HG02763 (cell line): ENCODE measurements around the gene MAP3K14.

ENCODE experiments used
- ATAC-seq: cut with Tn5 transposase; IDR thresholded peaks from one replicate; pipeline ENCODE4 v1.9.1; 2021; ENCODE audit warnings: mild to moderate bottlenecking, moderate library complexity; ENCODE audit not compliant: unreplicated experiment

MAP3K14 gene

GRCh38 chr17:45284176-45285140 lies 32.4 kb downstream of the MAP3K14 start:
- no peak for ATAC-seq

DNA sequence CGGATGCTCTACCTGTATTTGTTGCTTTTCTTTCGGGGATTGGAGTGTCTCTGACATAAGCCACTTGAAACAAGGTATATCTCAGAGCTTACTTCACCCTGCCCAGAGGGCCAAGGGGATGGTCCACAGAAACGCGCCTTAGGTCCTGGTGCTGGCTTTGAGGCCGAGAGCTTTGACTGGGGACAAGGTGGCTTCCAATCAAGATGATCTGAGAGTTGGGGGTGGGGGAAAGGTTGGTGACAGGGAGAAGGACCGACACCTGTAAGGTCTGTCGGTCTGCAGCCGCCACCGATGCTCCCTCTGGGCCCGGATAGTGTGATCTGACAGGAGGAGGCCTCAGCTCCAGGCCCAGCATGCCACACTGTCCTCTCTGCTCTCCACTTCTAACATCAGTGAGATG lies 33.1 kb downstream of the MAP3K14 start:
- no peak for ATAC-seq

DNA sequence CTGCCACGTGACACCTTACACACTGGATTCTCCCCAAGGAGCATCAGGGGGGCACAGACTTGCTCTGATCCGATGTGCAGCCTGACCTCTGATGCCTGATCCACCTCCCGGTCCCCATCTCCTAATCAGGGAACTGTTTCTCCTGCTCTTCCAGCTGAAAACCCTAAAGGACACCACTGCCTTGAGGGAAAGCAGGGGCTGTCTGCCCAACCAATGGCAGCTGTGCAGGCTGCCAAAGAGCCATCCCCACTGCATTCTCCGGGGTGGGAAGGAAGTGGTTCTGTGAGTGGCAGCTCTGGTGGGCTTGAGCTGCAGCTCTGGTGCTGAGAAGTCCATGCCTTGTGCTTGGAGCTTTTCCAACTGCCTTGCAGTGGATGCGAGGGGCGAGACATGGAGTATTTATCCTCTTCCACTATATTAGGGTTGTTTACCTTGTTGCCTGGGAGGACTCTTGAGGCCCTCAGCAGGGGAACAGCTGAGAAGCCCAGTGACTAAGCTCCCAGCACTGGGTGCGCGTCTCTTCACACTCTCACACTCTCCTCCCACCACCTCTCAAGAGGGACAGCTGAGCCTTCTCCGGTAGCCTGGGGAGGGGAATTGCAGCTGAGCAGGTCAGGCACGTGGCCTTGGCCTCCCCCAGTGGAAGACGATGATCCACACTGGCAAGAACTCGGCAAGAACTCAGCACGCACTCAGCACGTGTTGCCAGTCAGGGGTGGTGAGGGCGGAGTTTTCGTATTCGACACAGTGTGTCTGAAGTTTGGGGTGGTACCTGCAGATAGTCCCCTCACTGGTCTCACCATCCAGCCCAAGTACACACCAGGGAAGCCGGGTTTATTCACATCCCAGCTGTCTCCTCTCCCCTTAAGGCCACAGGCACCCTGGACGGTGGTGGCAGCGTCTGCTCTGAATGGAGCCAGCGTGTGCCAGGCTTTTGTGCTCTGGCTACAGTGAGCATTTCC lies 33.9 kb downstream of the MAP3K14 start:
- no peak for ATAC-seq

GRCh38 chr17:45279898-45280297 lies 36.9 kb downstream of the MAP3K14 start:
- no peak for ATAC-seq

DNA sequence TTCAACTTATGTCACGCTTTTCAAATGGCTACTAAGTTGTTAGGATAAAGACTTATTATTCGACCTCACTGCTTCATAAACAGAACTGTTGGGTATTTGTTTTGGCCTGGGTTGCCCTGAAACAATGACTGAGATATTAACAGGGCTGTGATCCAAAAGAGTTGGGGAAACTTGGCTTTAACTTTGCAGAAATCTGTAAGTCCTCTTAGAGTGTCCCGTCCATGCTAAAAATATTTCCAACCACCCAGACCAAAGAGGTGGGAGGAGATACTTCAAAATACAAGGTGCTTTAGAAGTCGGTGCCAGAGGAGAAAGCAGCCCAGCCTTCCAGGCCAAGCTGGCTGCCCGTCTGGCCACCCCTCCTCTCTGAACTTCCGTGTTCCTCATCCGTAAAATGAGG lies 38.8 kb downstream of the MAP3K14 start:
- ATAC-seq: no peak

- no peak for ATAC-seq
These were observed 39.5 kb downstream of the MAP3K14 start for GRCh38 chr17:45277216-45277849.

DNA sequence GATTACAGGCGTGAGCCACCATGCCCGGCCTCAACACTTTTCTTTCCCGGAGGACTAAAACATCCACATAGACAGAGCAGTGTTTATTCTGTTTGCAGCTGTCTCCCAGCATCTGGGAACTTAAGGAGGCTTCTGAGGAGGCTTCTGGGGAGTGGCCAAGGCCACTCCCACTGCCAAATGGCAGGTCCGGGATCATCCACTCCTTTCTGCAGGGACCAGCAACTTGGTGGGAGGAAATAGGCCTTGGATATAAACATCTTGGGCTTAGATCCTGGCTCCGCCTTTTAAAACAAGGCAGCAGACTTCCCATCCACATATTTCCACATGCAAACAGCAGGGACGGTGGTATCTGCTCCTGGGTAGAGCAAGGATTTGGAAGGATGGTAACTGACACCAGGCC lies 40.8 kb downstream of the MAP3K14 start:
- no peak for ATAC-seq

DNA sequence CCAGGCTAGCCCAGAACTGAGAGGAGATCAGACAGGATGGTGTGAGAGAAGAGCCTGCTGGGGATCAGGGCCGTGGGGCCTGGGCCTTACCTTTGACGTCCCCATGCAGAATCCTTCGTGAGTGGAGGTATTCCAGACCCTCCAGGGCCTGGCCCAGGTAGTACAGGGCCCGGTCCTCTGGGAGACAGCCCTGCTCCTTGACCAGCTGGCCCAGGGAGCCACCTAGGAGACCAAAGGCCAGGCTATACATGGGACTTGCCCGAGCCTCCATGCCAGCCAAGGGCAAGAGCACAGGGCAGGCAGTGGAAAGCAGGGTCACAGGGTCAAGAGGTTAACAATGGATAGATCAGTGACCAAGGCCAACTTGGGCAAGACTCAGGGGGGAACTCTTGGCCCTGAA lies 42.8 kb downstream of the MAP3K14 start:
- ATAC-seq: no peak

DNA sequence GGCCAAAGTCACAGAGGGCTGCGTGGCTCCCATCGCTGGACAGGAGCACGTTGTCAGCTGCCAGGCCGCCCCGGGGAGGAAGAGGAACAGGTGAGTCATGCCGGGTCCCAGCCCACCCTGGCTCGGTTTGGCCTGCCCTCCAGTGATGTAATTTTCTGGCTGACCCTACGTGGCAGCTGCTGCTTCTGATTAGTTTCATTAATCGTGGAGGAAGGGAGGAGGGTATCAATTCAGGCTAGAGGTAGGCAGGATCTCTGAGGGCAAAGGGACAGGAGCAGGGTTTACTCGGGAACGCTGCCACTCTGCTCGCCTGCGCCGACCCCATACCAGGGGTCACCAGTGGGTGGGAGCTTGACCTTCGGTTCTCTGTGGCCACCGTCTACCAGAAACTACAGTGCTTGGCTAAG lies 43.3 kb downstream of the MAP3K14 start:
- no peak for ATAC-seq

DNA sequence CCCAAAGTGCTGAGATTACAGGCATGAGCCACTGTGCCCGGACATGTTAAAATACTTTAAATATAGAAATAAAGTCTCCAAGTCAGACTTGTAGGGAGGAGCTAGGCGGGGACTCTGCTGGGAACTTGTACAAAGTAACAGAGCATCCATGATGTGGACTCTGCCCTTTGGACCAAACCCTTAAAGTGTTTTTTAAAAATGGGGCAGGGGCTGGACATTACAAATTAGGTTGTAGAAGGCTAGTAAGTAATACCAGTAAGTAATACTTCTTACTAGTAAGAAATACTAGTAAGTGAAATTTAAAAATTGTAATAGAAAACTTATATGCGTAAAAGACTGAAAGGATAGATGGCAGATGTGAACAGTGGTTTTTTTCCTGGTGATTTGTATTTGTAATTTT lies 45.2 kb downstream of the MAP3K14 start:
- no peak for ATAC-seq

DNA sequence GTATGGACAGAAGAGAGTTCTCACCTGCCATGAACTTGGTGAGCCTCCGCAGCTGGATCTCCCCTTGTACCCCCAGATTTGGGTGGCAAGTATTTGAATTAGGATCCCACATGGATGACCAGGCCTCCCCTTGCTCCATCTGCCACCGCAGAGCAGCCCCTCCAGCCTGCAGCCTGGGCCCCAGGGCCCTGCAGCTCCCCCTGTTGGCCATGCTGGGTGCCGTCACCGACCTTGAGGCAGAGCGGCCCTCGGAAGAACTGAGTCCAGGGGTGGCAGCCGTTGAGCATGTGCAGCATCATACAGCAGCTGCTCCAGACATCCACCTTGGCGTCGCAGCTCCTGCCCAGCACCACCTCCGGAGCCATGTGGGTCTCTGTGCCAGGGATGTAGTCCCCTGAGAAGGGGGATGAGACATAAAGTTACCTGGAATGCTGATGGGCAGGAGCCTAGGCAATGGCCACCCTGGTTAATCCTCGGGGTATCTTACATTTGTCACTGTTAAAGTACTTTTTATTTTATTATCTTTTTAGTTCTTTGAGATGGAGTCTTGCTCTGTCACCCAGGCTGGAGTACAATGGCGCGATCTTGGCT lies 45.9 kb downstream of the MAP3K14 start:
- ATAC-seq: no peak

DNA sequence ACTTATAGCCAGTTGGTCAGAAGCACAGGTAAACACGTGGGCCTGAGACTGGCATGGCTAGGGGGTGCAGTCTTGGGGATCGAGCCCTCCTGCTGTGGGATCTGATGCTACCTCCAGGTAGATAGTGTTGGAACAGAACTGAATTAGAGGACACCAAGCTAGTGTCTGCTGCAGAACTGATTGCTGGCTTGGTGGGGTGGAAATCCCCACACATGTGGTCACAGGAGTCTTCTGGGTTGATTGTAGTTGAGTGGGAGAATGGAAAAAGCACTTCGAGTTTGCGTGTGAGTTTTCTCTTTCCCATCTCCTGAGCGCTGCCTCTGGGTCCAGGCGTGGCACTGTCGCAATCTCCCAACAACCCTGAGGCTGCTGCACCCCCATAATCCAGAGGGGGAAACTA lies 46.9 kb downstream of the MAP3K14 start:
- ATAC-seq: no peak

GRCh38 chr17:45267436-45268055 lies 49.3 kb downstream of the MAP3K14 start:
- ATAC-seq: no peak

- no peak for ATAC-seq
These were observed 50.4 kb downstream of the MAP3K14 start for GRCh38 chr17:45266372-45266926.

- ATAC-seq: no peak
These were observed 51.0 kb downstream of the MAP3K14 start for GRCh38 chr17:45265821-45266220.

- no peak for ATAC-seq
These were observed 51.8 kb downstream of the MAP3K14 start for GRCh38 chr17:45264988-45265387.

GRCh38 chr17:45264430-45264829 lies 52.4 kb downstream of the MAP3K14 start:
- ATAC-seq: no peak

DNA sequence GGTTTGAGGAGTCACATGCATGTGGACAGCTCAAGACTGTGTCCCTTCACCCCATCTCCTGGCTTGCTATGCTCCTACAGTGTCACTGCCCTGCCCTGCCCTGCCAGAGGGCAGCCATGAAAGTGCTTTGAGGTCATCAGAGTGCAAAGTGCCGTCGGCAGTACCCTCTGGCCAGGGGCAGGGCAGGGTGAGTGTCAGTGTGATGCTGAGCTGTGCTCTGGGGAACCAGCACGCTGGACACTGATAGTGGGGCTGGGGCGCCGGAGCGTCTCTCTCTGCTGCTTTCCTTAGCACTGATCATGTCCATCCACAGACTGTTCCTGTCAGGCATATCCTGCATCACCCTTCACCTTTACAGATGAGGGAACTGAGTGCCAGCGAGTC lies 53.4 kb downstream of the MAP3K14 start:
- no peak for ATAC-seq

DNA sequence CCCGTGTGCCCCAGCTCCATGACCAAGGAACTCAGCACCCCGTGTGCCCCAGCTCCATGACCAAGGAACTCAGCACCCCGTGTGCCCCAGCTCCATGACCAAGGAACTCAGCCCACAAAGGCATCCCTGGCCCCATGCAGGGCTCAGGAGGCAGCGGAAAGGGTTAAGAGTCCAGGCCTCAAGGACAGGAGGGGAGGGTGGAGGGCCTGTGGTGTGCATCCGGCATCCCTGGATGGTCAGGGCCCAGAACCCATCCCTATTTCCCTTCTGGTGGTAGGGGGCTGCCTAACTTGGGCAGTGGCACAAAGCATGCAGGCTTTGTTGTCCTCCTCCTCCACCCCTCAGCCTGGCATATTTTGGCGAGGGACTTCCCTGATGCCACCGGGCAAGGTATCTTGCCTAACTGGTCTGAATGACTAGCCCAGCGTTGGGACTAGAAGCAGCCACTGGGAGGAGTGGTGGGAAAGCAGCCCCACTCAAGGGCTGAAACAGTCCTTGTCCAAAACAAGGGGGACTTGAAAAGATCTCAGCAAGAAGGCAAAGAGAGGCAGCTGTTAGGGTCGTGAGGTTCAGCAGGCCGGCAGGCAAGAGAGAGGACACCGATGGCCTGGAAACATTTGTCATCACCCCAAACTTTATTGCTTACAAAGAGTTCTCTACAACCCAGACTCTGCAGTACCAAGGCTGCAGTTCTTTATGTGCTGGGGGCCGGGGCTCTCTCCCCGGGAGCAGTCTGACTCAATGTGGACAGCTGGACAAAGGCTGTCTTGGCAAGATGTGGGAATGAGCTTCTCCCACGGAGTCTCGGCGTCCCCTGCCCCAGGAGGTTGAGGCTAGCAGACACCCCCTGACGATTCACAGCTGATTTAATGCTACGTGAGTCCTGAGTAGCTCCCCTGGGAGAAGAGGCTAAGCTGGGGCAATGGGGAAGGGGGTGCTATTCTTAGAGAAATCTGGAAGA lies 54.0 kb downstream of the MAP3K14 start:
- ATAC-seq: no peak
